Type B pancreatic cell (in vitro differentiated cells): Measurements from ENCODE around the gene ANKS1A. TPM values are rescaled to one million over a fixed set of nuclear protein-coding genes. Genes with fewer than 3 reads are reported as not detected.

ENCODE experiments used
- DNase-seq: peaks from one replicate; pipeline ENCODE4 v3.0.0; 2021; ENCODE audit warnings: mixed read lengths; ENCODE audit not compliant: unreplicated experiment; ENCODE audit errors: extremely low spot score
- H3K27ac Mint-ChIP-seq: 2 replicates; pipeline ENCODE4 v1.8.0; 2021; ENCODE audit warnings: mild to moderate bottlenecking, mixed read lengths
- H3K27me3 Mint-ChIP-seq: 2 replicates; pipeline ENCODE4 v1.8.0; 2021; ENCODE audit warnings: mixed read lengths
- H3K36me3 Mint-ChIP-seq: 2 replicates; pipeline ENCODE4 v1.8.0; 2021; ENCODE audit warnings: mixed read lengths
- H3K4me1 Mint-ChIP-seq: one replicate; pipeline ENCODE4 v1.8.0; 2021; ENCODE audit warnings: mixed read lengths; ENCODE audit not compliant: unreplicated experiment
- H3K4me3 Mint-ChIP-seq: 2 replicates; pipeline ENCODE4 v1.8.0; 2021; ENCODE audit warnings: mild to moderate bottlenecking, mixed read lengths
- H3K9me3 Mint-ChIP-seq: 2 replicates; pipeline ENCODE4 v1.8.0; 2021; ENCODE audit warnings: mixed read lengths
- total RNA-seq: library from RNA; stranded (reverse); gene quantifications from 2 replicates; pipeline ENCODE4 v1.2.1, GENCODE V29; 2021; ENCODE audit warnings: low replicate concordance
- TF ChIP-seq, protein P1 (sequence below): fragments of 200-600 bp; sonication (generic); conservative IDR thresholded peaks from 2 replicates; pipeline ENCODE4 v1.5.0; 2021; ENCODE audit warnings: antibody characterized with exemption, mild to moderate bottlenecking

ANKS1A gene
- total RNA-seq, 1 donor from 2014 or later, result 28.0 TPM

DNA sequence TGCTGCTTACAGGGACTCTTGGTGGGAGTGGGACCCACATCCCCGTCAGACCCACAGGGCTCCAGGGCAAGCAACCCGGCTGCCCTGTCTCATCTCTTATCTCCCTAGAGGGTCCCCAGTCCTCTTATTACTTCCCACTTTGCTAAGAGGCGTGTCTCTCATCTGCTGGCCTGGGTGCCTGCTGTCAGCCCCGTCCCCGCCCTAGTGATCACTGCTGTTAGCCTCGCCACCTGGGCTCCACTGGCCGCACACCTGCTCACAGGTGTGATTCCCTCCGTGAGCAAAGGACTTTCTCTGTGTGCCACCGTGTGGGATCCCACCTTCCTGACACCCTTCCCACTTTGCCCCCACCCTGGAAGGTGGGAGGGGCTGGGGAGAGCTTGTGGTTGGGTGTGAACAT is 194.5 kb downstream of the ANKS1A start:
- Mint-ChIP-seq H3K4me1 (no peaks in the 10 kb centered on the region), H3K36me3 (peaks cover 9% of the 10 kb centered on the region), H3K27me3 (no peaks in the 10 kb centered on the region), H3K27ac (no peak overlapping the region), H3K4me3 (no peak overlapping the region), H3K9me3 (no peaks in the 10 kb centered on the region)
- TF ChIP-seq, protein P1, sequence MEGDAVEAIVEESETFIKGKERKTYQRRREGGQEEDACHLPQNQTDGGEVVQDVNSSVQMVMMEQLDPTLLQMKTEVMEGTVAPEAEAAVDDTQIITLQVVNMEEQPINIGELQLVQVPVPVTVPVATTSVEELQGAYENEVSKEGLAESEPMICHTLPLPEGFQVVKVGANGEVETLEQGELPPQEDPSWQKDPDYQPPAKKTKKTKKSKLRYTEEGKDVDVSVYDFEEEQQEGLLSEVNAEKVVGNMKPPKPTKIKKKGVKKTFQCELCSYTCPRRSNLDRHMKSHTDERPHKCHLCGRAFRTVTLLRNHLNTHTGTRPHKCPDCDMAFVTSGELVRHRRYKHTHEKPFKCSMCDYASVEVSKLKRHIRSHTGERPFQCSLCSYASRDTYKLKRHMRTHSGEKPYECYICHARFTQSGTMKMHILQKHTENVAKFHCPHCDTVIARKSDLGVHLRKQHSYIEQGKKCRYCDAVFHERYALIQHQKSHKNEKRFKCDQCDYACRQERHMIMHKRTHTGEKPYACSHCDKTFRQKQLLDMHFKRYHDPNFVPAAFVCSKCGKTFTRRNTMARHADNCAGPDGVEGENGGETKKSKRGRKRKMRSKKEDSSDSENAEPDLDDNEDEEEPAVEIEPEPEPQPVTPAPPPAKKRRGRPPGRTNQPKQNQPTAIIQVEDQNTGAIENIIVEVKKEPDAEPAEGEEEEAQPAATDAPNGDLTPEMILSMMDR, result no peak
- DNase-seq, result peak; percentile 58

- Mint-ChIP-seq H3K4me3 (no peak overlapping the region), H3K27ac (no peak overlapping the region), H3K9me3 (no peaks in the 10 kb centered on the region), H3K36me3 (peaks cover 9% of the 10 kb centered on the region), H3K27me3 (no peaks in the 10 kb centered on the region), H3K4me1 (no peaks in the 10 kb centered on the region)
- TF ChIP-seq, protein P1, result no peak
- peak; percentile 53 for DNase-seq
Measured at GRCh38 chr6:35084041-35084491, 195.0 kb downstream of the ANKS1A start.

DNA sequence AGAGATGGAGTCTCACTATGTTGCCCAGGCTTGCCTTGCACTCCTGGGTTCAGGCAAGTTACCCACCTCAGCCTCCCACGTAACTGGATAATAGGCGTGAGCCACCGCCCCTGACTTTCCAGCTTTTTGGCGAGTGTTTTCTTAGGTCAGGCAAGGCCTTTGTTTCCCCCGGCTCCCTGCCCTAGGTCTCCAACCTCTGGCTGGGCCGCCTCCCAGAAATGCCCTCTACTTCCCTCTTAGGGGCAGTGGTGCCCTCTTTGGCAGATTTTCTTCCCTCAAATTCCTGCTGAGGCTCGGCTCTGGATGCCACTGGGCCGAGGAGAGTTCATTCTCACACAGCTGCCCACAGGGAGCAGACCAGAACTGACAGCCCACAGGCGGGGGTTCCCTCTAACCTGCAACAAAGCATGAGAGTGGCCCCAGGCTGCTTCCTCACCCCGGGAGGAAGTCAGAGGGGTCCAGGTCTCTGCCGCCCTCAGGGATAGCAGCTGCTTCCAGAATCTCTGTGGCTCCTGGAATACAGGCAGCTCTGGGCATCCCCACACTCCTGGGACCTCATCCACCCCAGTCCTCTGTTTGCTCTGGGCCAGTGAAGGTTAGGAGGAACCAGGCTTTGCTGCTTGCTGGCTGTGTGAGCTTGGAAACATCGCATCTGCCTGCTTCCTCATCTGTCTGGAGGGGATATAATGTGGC is 195.6 kb downstream of the ANKS1A start:
- Mint-ChIP-seq H3K27me3 (no peaks in the 10 kb centered on the region), H3K36me3 (peaks cover 11% of the 10 kb centered on the region), H3K27ac (no peak overlapping the region), H3K4me3 (no peak overlapping the region), H3K9me3 (no peaks in the 10 kb centered on the region), H3K4me1 (no peaks in the 10 kb centered on the region)
- TF ChIP-seq, protein P1, result no peak
- peak; percentile 55 for DNase-seq

DNA sequence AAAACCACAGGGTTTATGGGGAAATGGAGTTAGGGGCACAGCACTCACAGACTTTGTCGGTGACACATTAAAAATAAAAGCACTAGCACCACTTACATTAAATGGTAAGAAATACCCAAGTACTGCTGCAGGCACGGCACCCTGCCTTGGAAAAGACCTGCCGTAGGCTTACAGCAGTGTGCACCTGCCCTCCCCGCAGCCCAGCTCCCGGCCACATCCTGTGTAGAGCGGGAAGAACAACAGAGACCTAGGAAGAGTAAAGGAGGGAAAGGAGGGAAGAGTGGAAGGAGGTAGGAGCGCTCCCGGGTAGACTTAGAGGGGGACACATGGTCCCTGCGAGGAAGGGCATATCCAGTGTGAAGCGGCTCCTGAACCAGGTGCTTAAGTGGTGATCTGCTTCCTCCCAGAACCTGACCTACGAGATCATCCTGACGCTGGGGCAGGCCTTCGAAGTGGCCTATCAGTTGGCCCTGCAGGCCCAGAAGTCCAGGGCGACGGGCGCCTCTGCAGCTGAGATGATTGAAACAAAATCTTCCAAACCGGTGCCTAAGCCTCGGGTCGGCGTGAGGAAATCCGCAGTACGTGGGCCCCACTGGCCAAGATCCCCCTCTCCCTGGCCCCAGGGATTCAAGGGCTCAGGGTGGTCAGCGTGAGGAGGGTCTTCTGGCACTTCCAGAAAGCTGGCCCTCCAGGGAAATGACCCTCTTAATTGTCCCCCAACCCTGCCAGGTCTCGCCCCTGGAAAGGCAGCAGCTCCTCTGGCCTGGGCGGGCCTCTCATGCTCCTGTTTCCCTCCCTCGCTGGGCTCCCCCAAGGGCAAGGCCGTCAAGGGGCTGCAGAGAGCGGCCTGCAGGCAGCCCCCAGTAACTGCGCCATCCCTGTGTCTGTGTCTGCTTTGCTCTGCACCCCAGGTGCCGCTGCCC is 196.6 kb downstream of the ANKS1A start:
- Mint-ChIP-seq H3K4me3 (no peak overlapping the region), H3K27me3 (no peaks in the 10 kb centered on the region), H3K9me3 (no peaks in the 10 kb centered on the region), H3K4me1 (no peaks in the 10 kb centered on the region), H3K36me3 (peaks cover 12% of the 10 kb centered on the region), H3K27ac (no peak overlapping the region)
- DNase-seq, result peak; percentile 63
- TF ChIP-seq, protein P1, result no peak

GRCh38 chr6:35086282-35086632 is 197.2 kb downstream of the ANKS1A start:
- Mint-ChIP-seq H3K4me1 (no peaks in the 10 kb centered on the region), H3K9me3 (no peaks in the 10 kb centered on the region), H3K36me3 (peaks cover 12% of the 10 kb centered on the region), H3K27me3 (no peaks in the 10 kb centered on the region), H3K27ac (no peak overlapping the region), H3K4me3 (no peak overlapping the region)
- TF ChIP-seq, protein P1, result no peak
- DNase-seq, result peak; percentile 56
